Fibroblast of peridontal ligament (primary cell): ENCODE data around the gene TIPIN.
A peak's percentile ranks its signal among the peaks of the same experiment; 100 is the strongest.

ENCODE experiments used
- DNase-seq: peaks from one replicate; pipeline ENCODE4 v3.0.0-alpha.2; 2010; ENCODE audit errors: extremely low read depth

Gene TIPIN

DNA sequence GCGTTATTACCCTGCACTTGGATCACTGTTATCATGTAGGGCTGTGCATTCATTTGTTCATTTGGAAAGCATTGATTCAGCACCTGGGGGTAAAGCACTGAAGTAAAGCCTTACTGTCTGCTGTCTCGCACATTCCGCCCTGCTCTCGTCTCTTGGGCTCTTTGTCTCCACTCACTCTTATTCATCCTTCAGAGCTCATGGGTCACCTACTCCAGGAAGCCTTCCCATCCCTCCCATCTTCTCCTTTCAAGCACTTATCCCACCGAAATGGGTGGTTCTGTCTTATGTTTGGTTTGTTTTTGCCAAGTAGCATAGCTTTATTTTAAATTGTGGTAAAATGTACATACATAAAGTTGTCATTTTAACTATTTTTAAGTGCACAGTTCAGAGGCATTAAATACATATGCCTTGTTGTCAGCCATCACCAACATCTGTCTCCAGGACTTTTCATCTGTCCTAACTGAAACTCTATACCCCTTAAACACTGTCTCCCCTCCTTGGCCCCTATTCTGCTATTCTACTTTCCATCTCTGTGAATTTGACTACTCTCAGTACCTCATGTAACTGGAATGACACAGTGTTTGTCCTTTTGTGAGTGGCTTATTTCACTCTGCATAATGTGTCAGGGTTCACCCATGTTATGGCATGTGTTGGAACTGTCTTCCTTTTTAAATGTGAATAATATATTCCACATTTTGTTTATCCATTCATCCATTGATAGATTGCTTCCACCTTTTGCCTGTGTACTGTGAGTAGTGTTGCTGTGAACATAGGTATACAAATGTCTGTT, 53.8 kb downstream of the TIPIN start:
- DNase-seq, result no peak

DNA sequence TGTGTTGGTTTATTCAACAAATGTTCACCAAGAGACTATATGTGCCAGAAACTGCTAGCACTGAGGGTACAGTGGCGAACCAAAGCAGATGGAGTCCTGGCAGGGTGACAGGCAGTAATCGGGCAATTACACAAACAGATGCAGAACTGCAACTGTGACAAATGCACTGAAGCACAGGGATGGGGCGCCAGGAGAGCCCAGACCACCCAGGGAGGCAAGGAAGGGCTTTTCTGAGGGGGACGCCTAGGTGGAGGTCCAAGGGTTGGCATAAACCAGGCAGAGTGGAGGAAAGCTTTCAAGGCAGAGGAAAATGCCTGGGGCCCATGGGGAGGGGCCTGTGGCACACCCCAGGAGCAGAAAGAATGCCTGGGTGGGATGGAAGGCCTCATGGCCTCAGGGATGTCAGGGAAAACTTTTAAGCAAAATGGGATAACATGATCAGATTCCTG, 57.7 kb downstream of the TIPIN start:
- DNase-seq, result peak; percentile 20

DNA sequence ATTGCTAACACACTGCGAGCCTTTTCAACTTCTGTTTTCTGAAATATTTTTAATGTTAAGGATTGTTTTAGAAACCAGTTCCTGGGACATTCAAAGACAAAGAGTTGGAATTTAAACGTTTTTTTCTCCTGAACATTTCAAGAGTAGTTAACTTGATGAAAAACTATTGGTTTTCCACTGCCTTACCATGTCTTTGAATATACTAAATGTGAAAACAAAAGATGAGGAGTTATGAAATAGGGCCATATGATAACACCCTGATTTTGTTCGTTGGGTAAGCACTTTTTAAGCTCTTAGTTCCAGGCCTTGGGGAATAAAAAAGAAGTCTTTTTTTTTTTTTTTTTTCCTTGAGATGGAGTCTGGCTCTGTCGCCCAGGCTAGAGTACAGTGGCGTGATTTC, 60.3 kb downstream of the TIPIN start:
- DNase-seq, result no peak

DNA sequence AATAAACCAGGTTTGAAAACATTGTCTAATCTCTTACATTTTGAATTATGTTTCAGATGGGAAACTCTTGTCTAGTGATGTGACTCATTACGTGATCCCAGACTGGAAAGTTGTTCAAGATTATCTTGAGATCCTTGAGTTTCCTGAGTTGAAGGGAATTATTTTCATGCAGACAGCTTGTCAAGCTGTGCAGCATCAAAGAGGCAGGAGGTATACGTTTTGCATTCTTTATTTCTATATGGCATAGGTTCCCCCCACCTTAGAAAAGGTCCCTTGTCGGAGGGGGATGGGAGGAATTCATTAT, 61.6 kb downstream of the TIPIN start:
- peak; percentile 39 for DNase-seq

DNA sequence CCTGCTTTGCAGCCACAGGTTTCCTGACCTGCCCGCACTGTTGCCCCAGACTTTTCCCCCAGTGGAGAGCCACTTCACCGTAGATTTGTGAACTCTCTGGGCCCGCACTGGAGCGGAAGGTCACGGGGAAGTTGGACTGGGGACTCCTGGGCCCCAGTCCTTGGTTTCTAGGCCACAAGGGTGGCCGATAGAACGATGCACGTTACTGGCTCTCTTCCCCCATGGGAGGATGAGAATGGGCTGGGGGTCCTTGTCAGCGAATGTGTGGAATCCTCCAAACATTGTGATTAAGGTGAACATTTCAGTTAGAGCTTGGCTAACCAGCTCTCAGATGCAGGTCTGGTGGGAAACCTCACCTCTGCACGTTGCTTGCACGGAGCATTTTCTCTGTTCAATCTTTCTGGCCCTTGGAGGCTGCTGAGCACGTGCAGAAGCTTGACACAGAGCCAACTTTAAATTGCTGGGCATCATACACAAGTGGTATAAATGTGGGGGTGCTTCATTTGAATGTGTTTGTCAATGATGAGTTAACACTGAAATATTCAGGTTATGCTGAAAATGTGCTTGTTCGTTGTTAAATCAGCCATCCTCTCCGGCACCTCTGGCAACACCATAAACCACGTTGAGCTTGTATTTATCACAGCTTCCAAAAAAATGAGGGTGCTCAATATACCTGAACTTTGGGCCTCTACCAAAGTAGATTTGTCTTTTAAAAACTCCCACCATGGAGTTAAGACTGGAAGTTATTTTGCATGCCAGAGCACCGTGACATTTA, 62.1 kb downstream of the TIPIN start:
- DNase-seq, result peak; percentile 61

DNA sequence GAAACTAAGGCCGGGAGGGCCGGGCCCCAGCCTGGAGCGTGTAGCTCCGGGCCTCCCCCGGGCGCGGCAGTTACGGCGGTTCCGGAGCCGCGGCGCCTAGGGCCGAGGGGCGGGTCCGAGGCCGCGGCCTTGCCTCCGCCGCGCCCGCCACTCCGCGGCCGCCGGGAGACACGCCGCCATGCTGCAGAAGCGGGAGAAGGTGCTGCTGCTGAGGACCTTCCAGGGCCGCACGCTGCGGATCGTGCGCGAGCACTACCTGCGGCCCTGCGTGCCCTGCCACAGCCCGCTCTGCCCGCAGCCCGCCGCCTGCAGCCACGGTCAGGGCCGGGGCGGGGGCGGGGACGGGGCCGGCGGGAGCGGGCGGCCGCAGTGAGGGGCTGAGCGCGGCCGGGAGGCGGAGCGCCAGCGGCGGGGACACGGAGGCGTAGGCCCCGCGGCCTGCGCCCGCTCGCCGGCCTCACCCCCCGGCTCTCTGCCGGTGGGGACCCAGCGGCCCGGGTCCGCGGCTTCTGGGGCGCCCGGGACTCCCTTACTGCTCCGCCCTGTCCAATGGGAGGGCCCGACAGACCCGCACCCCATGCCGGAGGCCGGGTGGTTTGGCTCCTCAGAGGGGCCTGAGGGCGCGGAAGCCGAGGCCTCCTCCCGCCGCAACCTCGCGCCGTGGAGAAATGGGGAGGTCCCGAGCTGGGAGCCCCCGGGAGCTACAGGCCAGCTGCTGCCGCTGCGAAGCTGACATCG, 62.9 kb downstream of the TIPIN start, which contains the start of gene DIS3L:
DIS3L (plus strand) TSS at position 150 of the 738 bp plus-strand sequence; CDS start at position 179, 29 bp downstream.
- DNase-seq, result peak; percentile 22

DNA sequence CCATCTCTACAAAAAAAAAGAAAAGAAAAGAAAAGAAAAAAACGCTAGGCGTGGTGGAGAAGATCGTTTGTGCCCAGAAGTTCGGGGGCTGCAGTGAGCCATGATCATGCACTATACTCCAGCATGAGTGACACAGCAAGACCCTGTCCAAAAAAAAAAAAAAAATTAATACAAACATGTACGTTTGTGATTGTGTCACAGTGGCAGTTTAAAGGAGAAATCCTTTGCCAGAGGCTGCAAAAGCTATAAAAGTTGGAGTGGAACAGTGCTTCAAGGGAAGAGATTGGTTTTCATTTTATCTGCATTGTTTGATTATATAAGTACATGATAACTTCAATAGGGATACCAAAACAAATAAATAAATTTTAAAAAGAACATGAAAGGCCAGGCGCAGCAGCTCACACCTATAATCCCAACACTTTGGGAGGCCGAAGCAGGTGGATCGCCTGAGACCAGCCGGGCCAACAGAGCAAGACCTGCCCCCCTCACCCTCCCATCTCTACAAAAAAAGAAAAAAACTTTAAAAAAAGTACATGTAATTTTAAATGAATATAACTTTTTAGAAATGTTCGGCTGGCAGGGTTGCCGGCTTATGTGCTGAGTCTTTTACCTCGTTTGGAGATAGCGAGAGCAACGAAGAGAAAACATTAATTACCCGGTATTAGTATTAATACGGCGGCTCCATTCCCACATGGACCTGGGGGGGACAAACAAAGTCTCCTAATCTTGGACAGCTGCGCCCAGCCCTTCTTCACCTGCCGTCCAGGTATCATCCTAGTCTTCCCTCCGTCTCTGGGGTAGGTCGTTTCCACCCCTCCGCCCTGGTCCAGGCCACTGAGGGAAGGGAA, 63.7 kb downstream of the TIPIN start:
- peak; percentile 5 for DNase-seq

DNA sequence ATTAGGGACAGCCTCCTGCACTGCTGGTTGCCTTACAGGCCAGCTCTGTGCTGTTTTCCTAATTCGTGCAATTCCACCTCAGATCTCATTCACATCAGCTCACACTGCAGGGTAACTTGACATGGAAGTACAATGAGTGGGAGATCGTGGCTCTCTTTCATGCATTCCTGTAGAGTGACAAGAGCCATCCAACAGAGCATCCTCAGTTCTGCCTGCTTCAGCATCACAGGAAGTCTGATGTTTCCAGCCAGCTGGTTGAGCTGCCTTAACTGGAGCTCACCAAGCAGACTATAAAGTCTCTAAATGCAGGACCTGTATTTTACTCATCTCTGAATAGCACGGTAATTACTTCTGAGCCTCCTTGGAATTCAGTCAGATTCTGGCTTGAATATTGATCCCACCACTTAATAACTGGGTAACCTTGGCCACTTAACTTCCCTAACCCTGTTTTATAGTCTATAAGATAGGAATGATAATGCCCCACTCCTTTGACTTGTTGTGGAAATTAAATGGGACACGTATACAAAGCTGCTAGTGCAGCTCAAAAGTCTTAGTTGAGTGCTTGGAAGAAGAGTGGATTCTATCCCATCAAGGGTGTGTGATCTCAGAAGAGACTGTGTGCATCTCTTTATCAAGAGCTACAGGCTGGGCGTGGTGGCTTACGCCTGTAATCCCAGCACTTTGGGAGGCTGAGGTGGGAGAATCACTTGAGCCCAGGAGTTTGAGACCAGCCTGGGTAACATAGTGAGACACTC, 64.5 kb downstream of the TIPIN start:
- no peak for DNase-seq

DNA sequence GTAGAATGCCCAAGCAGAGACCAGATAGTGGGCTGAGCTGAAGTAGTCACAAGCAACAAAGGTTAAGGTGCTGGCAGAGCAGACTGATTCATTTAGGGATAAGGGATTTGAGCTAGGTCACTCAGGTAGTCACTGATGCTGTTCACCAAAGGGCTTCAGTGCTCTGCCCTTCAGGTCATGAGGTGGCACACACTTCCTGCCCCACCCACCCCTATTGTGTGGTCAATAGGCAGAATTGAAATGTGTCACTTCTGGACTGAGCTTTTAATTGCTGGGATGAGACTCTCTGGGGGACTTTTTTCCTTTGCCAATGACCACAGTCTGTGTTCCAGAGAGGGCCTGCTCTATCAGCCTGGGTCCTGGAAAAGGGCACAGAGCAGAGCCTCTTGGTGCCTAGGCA, 66.0 kb downstream of the TIPIN start:
- DNase-seq, result no peak

DNA sequence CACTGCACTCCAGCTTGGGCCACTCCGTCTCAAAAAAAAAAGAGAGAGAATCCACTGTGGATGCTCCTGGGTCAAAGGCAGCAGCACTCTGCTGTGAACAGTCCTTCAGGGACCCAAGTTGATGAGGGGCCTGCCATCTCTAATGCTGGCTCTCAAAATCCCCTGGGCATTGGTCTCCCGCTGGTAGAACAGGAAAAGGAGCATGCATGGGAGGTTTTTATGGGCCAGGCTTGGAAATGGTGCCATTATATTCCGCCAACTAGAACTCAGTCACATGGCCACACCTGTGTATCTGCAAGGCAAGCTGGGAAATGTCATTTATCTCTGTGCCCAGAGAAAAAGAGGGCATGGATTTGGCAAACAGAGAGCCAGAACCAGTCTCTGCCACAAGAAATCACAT, 66.5 kb downstream of the TIPIN start:
- DNase-seq, result no peak

DNA sequence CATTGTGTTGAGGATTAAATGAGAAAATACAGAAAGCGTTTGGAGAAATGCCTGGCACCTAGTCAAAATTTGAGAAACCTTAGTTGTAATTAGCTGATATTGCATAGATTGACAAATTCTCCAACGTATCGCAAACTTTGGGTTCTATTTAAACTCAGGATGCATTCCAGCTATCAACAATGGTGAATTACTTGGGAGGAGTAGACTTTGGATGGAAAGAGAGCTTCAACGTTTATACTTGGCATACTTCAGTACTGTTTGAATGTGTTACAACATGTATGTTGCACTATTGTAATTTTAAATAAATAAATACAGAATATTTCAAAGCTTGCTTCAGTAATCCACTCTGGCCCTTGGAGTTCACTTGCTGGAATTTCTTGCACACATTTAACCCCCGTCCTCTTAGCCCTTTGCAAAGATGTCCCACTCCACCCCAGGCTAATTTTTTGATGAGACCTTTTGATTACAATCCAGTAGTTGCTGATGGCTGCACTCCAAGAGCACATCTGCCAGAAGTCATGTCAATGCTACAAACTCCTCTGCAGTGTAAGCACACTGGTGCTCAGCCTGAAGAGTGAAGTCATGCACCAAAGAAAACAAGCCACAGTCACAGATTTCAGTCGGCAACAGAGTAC, 67.8 kb downstream of the TIPIN start:
- DNase-seq, result peak; percentile 73

DNA sequence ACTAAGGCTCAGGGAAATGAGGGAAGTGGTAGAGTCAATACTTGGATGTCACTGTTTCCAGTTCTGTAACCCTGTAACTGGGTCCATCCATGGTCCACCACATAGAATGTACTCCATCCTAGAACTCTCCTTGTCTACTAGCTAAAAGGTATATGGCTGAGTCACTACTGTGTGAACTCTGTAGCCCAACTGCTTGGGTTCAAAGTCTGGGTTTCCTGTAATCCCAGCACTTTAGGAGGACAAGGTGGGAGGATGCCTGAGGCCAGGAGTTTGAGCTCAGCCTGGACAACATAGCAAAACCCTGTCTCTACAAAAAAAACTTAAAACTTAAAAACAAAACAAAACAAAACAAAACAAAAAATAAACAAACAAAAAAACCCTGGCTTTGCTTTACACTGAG, 68.4 kb downstream of the TIPIN start:
- DNase-seq, result no peak

DNA sequence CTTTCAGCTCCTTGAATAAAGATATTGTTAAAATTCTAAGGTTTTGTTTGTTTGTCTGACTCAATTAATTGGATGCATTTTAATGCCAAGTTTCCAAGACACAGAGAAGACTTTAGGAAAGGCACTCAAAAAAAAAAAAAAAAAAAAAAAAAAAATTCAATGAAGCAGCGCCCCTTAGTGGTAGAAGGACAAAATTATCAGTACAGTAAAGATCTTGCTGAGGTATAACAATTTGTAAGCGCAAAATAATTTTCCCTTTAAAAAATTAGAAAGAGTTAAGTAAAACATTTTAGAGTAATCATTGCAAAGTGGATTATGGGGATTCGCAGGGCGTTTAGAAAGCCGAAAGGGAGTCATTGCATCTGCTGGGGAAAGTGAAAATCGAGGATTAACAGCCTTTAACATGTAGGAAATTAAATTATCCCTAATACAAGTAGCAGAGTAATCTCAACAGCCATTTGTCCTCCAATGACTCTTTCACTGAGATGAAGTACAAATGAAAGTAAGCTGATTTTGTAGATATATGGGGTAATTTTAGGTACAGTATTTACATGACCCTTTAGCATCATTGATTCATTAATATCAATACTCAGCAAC, 68.9 kb downstream of the TIPIN start:
- peak; percentile 58 for DNase-seq
